HepG2 (cell line): ENCODE results near the gene TNS1. TPM values are rescaled to one million over a fixed set of nuclear protein-coding genes. Genes with fewer than 3 reads are reported as not detected.

Source experiments
- ATAC-seq: fragments of 200-7000 bp; cut with Tn5 transposase; 3 replicates; pipeline ENCODE4 v1.9.1; 2020; ENCODE audit warnings: mild to moderate bottlenecking, moderate library complexity
- BruUV-seq: library from RNA; stranded (reverse); fragments of 400-500 nt; replicated peaks from 2 replicates; lab custom pipeline; 2021; lab: Mats Ljungman, UMichigan
- CTCF ChIA-PET: fragments of 300-600 bp; formaldehyde crosslinking; extraction: SDS; loops from one replicate; lab custom pipeline; 2021; ENCODE audit warnings: low total read pairs, inconsistent platforms, low intra/inter-chr PET ratio; lab: Yijun Ruan, JAX
- POLR2A ChIA-PET: fragments of 350-600 bp; sonication (Branson Sonifier 250); formaldehyde crosslinking; loops from one replicate; lab custom pipeline; 2020; ENCODE audit warnings: antibody characterized with exemption, inconsistent platforms; lab: Yijun Ruan, JAX
- DNase-seq: peaks from one replicate; pipeline ENCODE4 v3.0.0-alpha.2; 2015; ENCODE audit warnings: low spot score
- FAIRE-seq: peaks from 3 replicates; lab custom pipeline; 2011; peaks lifted over from hg19 to GRCh38; lab: Jason Lieb, UNC
- H2AFZ ChIP-seq: one replicate; pipeline ENCODE4 v1.6.1; 2011; ENCODE audit warnings: low read length, inconsistent platforms
- H3K27ac ChIP-seq: fragments of 300-600 bp; 3 replicates; pipeline ENCODE4 v1.8.0; 2011; ENCODE audit warnings: mixed run types, mild to moderate bottlenecking, mixed read lengths, low read length, inconsistent platforms; ENCODE audit not compliant: insufficient read depth; ENCODE audit errors: extremely low read length
- H3K27me3 ChIP-seq, 2 experiments: fragments of 200-600 bp in 1 of 2; 2 replicates in 1 of 2; 3 replicates in 1 of 2; pipeline versions ENCODE4 v1.6.0 to v1.8.0; 2011; ENCODE audit warnings: low read length in 2 of 2, mild to moderate bottlenecking in 2 of 2, moderate library complexity in 2 of 2, inconsistent platforms in 1 of 2; ENCODE audit not compliant: insufficient read depth in 2 of 2, control insufficient read depth in 1 of 2
- H3K36me3 ChIP-seq, 2 experiments: fragments of 200-600 bp in 1 of 2; replicated peaks in 1 of 2; 2 replicates in 1 of 2; 3 replicates in 1 of 2; pipeline versions ENCODE4 v1.5.1 to v1.8.0; 2011; ENCODE audit warnings: low read length in 2 of 2, inconsistent platforms in 1 of 2; ENCODE audit not compliant: insufficient read depth in 2 of 2, control insufficient read depth in 1 of 2
- H3K4me1 ChIP-seq: 2 replicates; pipeline ENCODE4 v1.5.1; 2012; ENCODE audit warnings: low read length, inconsistent platforms; ENCODE audit not compliant: insufficient read depth
- H3K4me2 ChIP-seq: 2 replicates; pipeline ENCODE4 v1.6.0; 2011; ENCODE audit warnings: low read depth, low read length, inconsistent platforms
- H3K4me3 ChIP-seq, 3 experiments: fragments of 200-600 bp in 1 of 3; sonication (generic), shearing (Covaris generic) in 1 of 3; replicated peaks in 1 of 3; 2 replicates each; pipeline ENCODE4 v1.5.1; 2011 to 2016; ENCODE audit warnings: low read length in 3 of 3, inconsistent platforms in 2 of 3, low read depth in 2 of 3, mild to moderate bottlenecking in 2 of 3, control low read depth in 1 of 3, mixed read lengths in 1 of 3; ENCODE audit not compliant: insufficient read depth in 1 of 3
- H3K79me2 ChIP-seq: one replicate; pipeline ENCODE4 v1.6.1; 2011; ENCODE audit warnings: low read length, inconsistent platforms; ENCODE audit not compliant: insufficient read depth
- H3K9ac ChIP-seq: 2 replicates; pipeline ENCODE4 v1.6.0; 2011; ENCODE audit warnings: mild to moderate bottlenecking, low read depth, low read length, inconsistent platforms; ENCODE audit not compliant: insufficient read depth
- H3K9me3 ChIP-seq: 2 replicates; pipeline ENCODE4 v1.5.1; 2012; ENCODE audit warnings: mild to moderate bottlenecking, low read length
- H4K20me1 ChIP-seq: 2 replicates; pipeline ENCODE4 v1.6.0; 2011; ENCODE audit warnings: inconsistent platforms, mild to moderate bottlenecking, low read length, moderate library complexity; ENCODE audit not compliant: insufficient read depth
- FOXA1 ChIP-seq, 2 experiments: fragments of 450-650 bp in 1 of 2; sonication (generic) in 1 of 2; formaldehyde crosslinking in 1 of 2; IDR thresholded peaks; 2 replicates each; pipeline versions ENCODE4 v1.4.0 to v1.6.1; 2016 to 2020; ENCODE audit warnings: missing genetic modification reagents in 1 of 2
- FOXP1 ChIP-seq, 2 experiments: fragments of 450-650 bp in 1 of 2; IDR thresholded peaks; 2 replicates each; pipeline ENCODE4 v1.6.1; 2017 to 2018; ENCODE audit warnings: antibody characterized with exemption in 1 of 2
- HCFC1 ChIP-seq: fragments of 150-350 bp; IDR thresholded peaks from 2 replicates; pipeline ENCODE4 v1.6.1; 2014; ENCODE audit warnings: low read depth, low read length
- JUNB ChIP-seq: sonication (generic); formaldehyde crosslinking; IDR thresholded peaks from 2 replicates; pipeline ENCODE4 v1.8.0; 2022; ENCODE audit warnings: missing genetic modification reagents, mild to moderate bottlenecking, borderline replicate concordance
- KMT2B ChIP-seq: IDR thresholded peaks from 2 replicates; pipeline ENCODE4 v1.6.1; 2016; ENCODE audit warnings: missing genetic modification reagents, missing compliant biosample characterization
- NR2C2 ChIP-seq: sonication (generic); formaldehyde crosslinking; IDR thresholded peaks from 2 replicates; pipeline ENCODE4 v1.4.0; 2020; ENCODE audit warnings: missing genetic modification reagents, mild to moderate bottlenecking, moderate library complexity, borderline replicate concordance
- RELA ChIP-seq: sonication (generic); formaldehyde crosslinking; IDR thresholded peaks from 2 replicates; pipeline ENCODE4 v1.4.0; 2020; ENCODE audit warnings: missing genetic modification reagents
- RXRA ChIP-seq: sonication (generic); formaldehyde crosslinking; IDR thresholded peaks from 2 replicates; pipeline ENCODE4 v1.5.1; 2020; ENCODE audit warnings: missing genetic modification reagents
- SCMH1 ChIP-seq: sonication (generic); formaldehyde crosslinking; IDR thresholded peaks from 2 replicates; pipeline ENCODE4 v1.9.0; 2021; ENCODE audit warnings: missing genetic modification reagents, mild to moderate bottlenecking, borderline replicate concordance
- U2AF2 ChIP-seq: fragments of 200-400 bp; formaldehyde crosslinking; IDR thresholded peaks from 2 replicates; pipeline ENCODE4 v1.6.1; 2017; ENCODE audit warnings: low read depth, mild to moderate bottlenecking, low read length
- ZNF383 ChIP-seq: sonication (generic); formaldehyde crosslinking; IDR thresholded peaks from 2 replicates; pipeline ENCODE4 v1.4.0; 2020; ENCODE audit warnings: missing genetic modification reagents, mild to moderate bottlenecking, borderline replicate concordance
- ZNF607 ChIP-seq: sonication (generic); formaldehyde crosslinking; IDR thresholded peaks from 2 replicates; pipeline ENCODE4 v1.5.1; 2020; ENCODE audit warnings: missing genetic modification reagents, mild to moderate bottlenecking, borderline replicate concordance
- ZSCAN21 ChIP-seq: sonication (generic); formaldehyde crosslinking; IDR thresholded peaks from 2 replicates; pipeline ENCODE4 v1.8.0; 2022; ENCODE audit warnings: mild to moderate bottlenecking, missing genetic modification reagents, moderate library complexity, borderline replicate concordance
- WGBS: methylation state at CpG from one replicate; pipeline ENCODE4 v1.1.6; 2017; ENCODE audit warnings: low lambda C conversion rate; 5-methylcytosine and 5-hydroxymethylcytosine counted together
- in situ Hi-C: cut with HindIII; loops from 2 replicates; pipeline ENCODE4 v1.10.0; 2017; ENCODE audit warnings: low pct_unique_long_range_greater_than_20kb; ENCODE audit not compliant: extremely low pct_ligation_motif_present
- intact Hi-C: fragments of 100-400 bp; cut with micrococcal nuclease; formaldehyde crosslinking; loops from one replicate; pipeline ENCODE4 v1.10.0; 2022; ENCODE audit not compliant: unreplicated experiment
- polyA plus RNA-seq, 8 experiments: library from polyadenylated mRNA; depleted of rRNA in 3 of 8; stranded (reverse) in 7 of 8; unstranded in 1 of 8; fragments of >200 nt; fragmentation: Illumina TruSeq in 4 of 8; extraction: Trizol in 4 of 8; gene quantifications; 2 replicates each; pipeline versions ENCODE4 v1.2.1 to v1.2.3, GENCODE V29; 2011 to 2016; ENCODE audit warnings: low read depth in 4 of 8, missing spikeins in 1 of 8, mixed read lengths in 1 of 8; ENCODE audit not compliant: insufficient read depth in 1 of 8
- total RNA-seq, 5 experiments: library from RNA; depleted of rRNA; stranded (reverse); fragments of >200 nt; fragmentation: Illumina TruSeq; extraction: Trizol; gene quantifications; 2 replicates each; pipeline ENCODE4 v1.2.3, GENCODE V29; 2016; ENCODE audit warnings: low read depth in 1 of 5
- TF ChIP-seq, protein P1 (sequence below), 2 experiments: sonication (generic) in 1 of 2; formaldehyde crosslinking in 1 of 2; IDR thresholded peaks; 2 replicates each; pipeline versions ENCODE4 v1.4.0 to v1.6.1; 2018 to 2020; ENCODE audit warnings: missing genetic modification reagents in 2 of 2, borderline replicate concordance in 1 of 2, low read depth in 1 of 2, mild to moderate bottlenecking in 1 of 2, missing biosample characterization in 1 of 2
- TF ChIP-seq, protein P2 (sequence below): sonication (generic); formaldehyde crosslinking; IDR thresholded peaks from 2 replicates; pipeline ENCODE4 v1.4.0; 2020; ENCODE audit warnings: missing genetic modification reagents, borderline replicate concordance
- TF ChIP-seq, protein P3 (sequence below): sonication (generic); formaldehyde crosslinking; IDR thresholded peaks from 2 replicates; pipeline ENCODE4 v1.4.0; 2020; ENCODE audit warnings: mild to moderate bottlenecking, low read depth, missing genetic modification reagents

Gene TNS1
- total and polyA plus RNA-seq, 2 of the 13 experiments (the other 11 are each of a cell fraction or from before 2014, with no cell fraction given) = 1.9 to 118 TPM

DNA sequence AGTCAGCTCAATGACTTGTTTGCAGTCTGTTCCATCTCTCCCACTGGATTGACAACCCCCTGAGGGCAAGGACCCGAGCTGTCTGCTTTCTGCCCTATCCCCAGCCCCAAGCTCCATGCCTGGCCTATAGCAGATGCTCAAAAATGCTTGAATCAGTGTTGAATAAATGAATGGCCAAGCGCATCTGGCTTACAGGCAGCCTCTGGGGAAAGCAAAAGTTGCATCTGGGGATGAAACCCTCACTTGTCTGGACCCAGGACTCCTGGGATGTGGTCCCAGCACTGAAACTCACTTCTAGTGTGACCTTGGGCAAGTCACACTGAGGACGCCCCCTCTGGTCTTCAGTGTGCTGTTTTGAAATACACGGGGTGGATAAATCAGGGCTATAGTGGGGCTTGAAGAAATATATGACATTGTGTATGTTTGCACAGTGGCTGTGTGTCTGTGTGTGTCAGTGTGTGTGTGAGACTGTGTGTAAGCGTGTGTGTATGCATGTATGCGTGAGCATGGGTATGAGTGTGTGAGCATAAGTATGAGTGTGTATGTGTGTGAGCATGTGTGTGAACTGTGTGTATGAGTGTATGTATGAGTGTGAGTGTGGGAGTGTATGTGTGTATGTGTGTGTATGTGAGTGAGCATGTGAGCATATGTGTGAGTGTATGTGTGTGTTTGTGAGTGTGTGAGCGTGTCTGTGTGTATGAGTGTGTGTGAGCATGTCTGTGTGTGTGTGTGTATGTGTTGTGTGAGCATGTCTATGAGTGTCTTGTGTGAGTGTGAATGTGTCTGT is 27.8 kb upstream of the TNS1 start:
- CTCF ChIA-PET = no interaction called here
- Histone ChIP-seq H3K27me3 (peaks cover 13 to 85% of the 10 kb centered on the region in 2 experiments), H3K4me2 (no peak overlapping the region), H3K4me3 (no peak overlapping the region), H3K79me2 (no peaks in the 10 kb centered on the region), H3K4me1 (peaks cover 8% of the 10 kb centered on the region), H3K9me3 (no peaks in the 10 kb centered on the region), H2AFZ (no peak overlapping the region), H4K20me1 (no peaks in the 10 kb centered on the region), H3K36me3 (no peaks in the 10 kb centered on the region), H3K9ac (no peak overlapping the region), H3K27ac (no peak overlapping the region)
- FAIRE-seq (no peak), DNase-seq (no peak), ATAC-seq (no peak)
- in situ Hi-C loops = loop anchor here (5.0 kb wide), 1 partner anchor 243 kb away; no protein-coding TSS in a partner anchor
- WGBS = 35% methylated on average over 7 of the region's 7 CpGs
- POLR2A ChIA-PET = no interaction called here
- BruUV-seq = no TSS peak
- intact Hi-C loops = no loop called here
- TF ChIP-seq RELA (CRISPR knock-in tag) = no peak
- TF ChIP-seq SCMH1 (CRISPR knock-in tag) = no peak
- TF ChIP-seq FOXA1 (IDR thresholded peaks at IDR 0.05) = peak; percentile 22
- TF ChIP-seq FOXA1 (CRISPR knock-in tag; IDR thresholded peaks at IDR 0.05) = no peak
- no peak for TF ChIP-seq U2AF2
- no peak for TF ChIP-seq RXRA
- TF ChIP-seq NR2C2 (CRISPR knock-in tag) = no peak
- TF ChIP-seq KMT2B (CRISPR knock-in tag) = no peak
- TF ChIP-seq, protein P1, sequence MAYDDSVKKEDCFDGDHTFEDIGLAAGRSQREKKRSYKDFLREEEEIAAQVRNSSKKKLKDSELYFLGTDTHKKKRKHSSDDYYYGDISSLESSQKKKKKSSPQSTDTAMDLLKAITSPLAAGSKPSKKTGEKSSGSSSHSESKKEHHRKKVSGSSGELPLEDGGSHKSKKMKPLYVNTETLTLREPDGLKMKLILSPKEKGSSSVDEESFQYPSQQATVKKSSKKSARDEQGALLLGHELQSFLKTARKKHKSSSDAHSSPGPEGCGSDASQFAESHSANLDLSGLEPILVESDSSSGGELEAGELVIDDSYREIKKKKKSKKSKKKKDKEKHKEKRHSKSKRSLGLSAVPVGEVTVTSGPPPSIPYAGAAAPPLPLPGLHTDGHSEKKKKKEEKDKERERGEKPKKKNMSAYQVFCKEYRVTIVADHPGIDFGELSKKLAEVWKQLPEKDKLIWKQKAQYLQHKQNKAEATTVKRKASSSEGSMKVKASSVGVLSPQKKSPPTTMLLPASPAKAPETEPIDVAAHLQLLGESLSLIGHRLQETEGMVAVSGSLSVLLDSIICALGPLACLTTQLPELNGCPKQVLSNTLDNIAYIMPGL (CRISPR knock-in tag; IDR thresholded peaks at IDR 0.05; ENCODE audit: borderline replicate concordance in 1 of 2, low read depth in 1 of 2) = no peak
- TF ChIP-seq ZNF383 (CRISPR knock-in tag) = no peak
- TF ChIP-seq ZSCAN21 = no peak
- no peak for TF ChIP-seq ZNF607
- TF ChIP-seq, protein P2, sequence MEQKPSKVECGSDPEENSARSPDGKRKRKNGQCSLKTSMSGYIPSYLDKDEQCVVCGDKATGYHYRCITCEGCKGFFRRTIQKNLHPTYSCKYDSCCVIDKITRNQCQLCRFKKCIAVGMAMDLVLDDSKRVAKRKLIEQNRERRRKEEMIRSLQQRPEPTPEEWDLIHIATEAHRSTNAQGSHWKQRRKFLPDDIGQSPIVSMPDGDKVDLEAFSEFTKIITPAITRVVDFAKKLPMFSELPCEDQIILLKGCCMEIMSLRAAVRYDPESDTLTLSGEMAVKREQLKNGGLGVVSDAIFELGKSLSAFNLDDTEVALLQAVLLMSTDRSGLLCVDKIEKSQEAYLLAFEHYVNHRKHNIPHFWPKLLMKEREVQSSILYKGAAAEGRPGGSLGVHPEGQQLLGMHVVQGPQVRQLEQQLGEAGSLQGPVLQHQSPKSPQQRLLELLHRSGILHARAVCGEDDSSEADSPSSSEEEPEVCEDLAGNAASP (CRISPR knock-in tag) = no peak
- peak; percentile 36; the same call in 1 of the 2 replicates for TF ChIP-seq FOXP1 (IDR thresholded peaks at IDR 0.05)
- TF ChIP-seq FOXP1 (CRISPR knock-in tag; IDR thresholded peaks at IDR 0.05) = no peak
- no peak for TF ChIP-seq HCFC1
- TF ChIP-seq, protein P3, sequence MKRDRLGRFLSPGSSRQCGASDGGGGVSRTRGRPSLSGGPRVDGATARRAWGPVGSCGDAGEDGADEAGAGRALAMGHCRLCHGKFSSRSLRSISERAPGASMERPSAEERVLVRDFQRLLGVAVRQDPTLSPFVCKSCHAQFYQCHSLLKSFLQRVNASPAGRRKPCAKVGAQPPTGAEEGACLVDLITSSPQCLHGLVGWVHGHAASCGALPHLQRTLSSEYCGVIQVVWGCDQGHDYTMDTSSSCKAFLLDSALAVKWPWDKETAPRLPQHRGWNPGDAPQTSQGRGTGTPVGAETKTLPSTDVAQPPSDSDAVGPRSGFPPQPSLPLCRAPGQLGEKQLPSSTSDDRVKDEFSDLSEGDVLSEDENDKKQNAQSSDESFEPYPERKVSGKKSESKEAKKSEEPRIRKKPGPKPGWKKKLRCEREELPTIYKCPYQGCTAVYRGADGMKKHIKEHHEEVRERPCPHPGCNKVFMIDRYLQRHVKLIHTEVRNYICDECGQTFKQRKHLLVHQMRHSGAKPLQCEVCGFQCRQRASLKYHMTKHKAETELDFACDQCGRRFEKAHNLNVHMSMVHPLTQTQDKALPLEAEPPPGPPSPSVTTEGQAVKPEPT (CRISPR knock-in tag) = no peak
- TF ChIP-seq JUNB (CRISPR knock-in tag) = 0 out of 2 replicates have a peak, but pooled peaks have one; percentile 30
